ENCODE results near the gene TMEM225. TPM values are rescaled to one million over a fixed set of nuclear protein-coding genes. Genes with fewer than 3 reads are reported as not detected.
"Not testable (repeated sequence)": the region's sequence is repeated elsewhere in the genome, so short reads cannot be mapped to it uniquely, and the experiment has no call there.

The TMEM225 gene
- total RNA-seq, 1 experiment from 2014 or later: not detected

- CTCF ChIA-PET: no interaction called here
- H3K4me1 Mint-ChIP-seq (ENCODE audit: low read depth, unreplicated experiment): no peaks in the 10 kb centered on the region
- H3K27ac Mint-ChIP-seq (ENCODE audit: unreplicated experiment): no peak overlapping the region
- intact Hi-C loops (cut with micrococcal nuclease; ENCODE audit: unreplicated experiment): no loop called here
- H3K36me3 Mint-ChIP-seq (ENCODE audit: insufficient read depth, unreplicated experiment): no peaks in the 10 kb centered on the region
- no peak for DNase-seq
- no peak for TF ChIP-seq CTCF (IDR thresholded peaks at IDR 0.05; ENCODE audit: unreplicated experiment)
- BruUV-seq (replicated peaks): no TSS peak
- no peaks in the 10 kb centered on the region for H3K27me3 Mint-ChIP-seq (ENCODE audit: unreplicated experiment)
- H3K4me3 Mint-ChIP-seq (ENCODE audit: low read depth, unreplicated experiment): no peak overlapping the region
- peaks cover 10% of the 10 kb centered on the region for H3K9me3 Mint-ChIP-seq (ENCODE audit: low read depth, unreplicated experiment)
Measured at GRCh38 chr11:123892031-123892430, 6.6 kb upstream of the TMEM225 start.

GRCh38 chr11:123880912-123881311, 4.6 kb downstream of the TMEM225 start:
- CTCF ChIA-PET: no interaction called here
- H3K4me1 Mint-ChIP-seq (ENCODE audit: low read depth, unreplicated experiment): no peaks in the 10 kb centered on the region
- DNase-seq: no peak
- no peak overlapping the region for H3K27ac Mint-ChIP-seq (ENCODE audit: unreplicated experiment)
- H3K27me3 Mint-ChIP-seq (ENCODE audit: unreplicated experiment): no peaks in the 10 kb centered on the region
- H3K36me3 Mint-ChIP-seq (ENCODE audit: insufficient read depth, unreplicated experiment): no peaks in the 10 kb centered on the region
- intact Hi-C loops (cut with micrococcal nuclease; ENCODE audit: unreplicated experiment): no loop called here
- no TSS peak for BruUV-seq (replicated peaks)
- H3K9me3 Mint-ChIP-seq (ENCODE audit: low read depth, unreplicated experiment): peaks cover 9% of the 10 kb centered on the region
- no peak overlapping the region for H3K4me3 Mint-ChIP-seq (ENCODE audit: low read depth, unreplicated experiment)
- no peak for TF ChIP-seq CTCF (IDR thresholded peaks at IDR 0.05; ENCODE audit: unreplicated experiment)

- H3K27me3 Mint-ChIP-seq (ENCODE audit: unreplicated experiment); H3K36me3 Mint-ChIP-seq (ENCODE audit: insufficient read depth, unreplicated experiment); BruUV-seq (replicated peaks); H3K4me3 Mint-ChIP-seq (ENCODE audit: low read depth, unreplicated experiment); intact Hi-C loops (cut with micrococcal nuclease; ENCODE audit: unreplicated experiment); CTCF ChIA-PET; DNase-seq; H3K27ac Mint-ChIP-seq (ENCODE audit: unreplicated experiment); H3K4me1 Mint-ChIP-seq (ENCODE audit: low read depth, unreplicated experiment): not testable (repeated sequence)
- H3K9me3 Mint-ChIP-seq (ENCODE audit: low read depth, unreplicated experiment): peaks cover 16% of the 10 kb centered on the region
Measured at GRCh38 chr11:123867795-123868194, 17.7 kb downstream of the TMEM225 start.

GRCh38 chr11:123865293-123865692, 20.2 kb downstream of the TMEM225 start:
- H3K4me1 Mint-ChIP-seq (ENCODE audit: low read depth, unreplicated experiment); DNase-seq; intact Hi-C loops (cut with micrococcal nuclease; ENCODE audit: unreplicated experiment); H3K4me3 Mint-ChIP-seq (ENCODE audit: low read depth, unreplicated experiment); BruUV-seq (replicated peaks); H3K36me3 Mint-ChIP-seq (ENCODE audit: insufficient read depth, unreplicated experiment); CTCF ChIA-PET; H3K27me3 Mint-ChIP-seq (ENCODE audit: unreplicated experiment); H3K27ac Mint-ChIP-seq (ENCODE audit: unreplicated experiment): not testable (repeated sequence)
- peaks cover 13% of the 10 kb centered on the region for H3K9me3 Mint-ChIP-seq (ENCODE audit: low read depth, unreplicated experiment)

- Mint-ChIP-seq H3K4me3 (ENCODE audit: low read depth, unreplicated experiment) (no peak overlapping the region), H3K4me1 (ENCODE audit: low read depth, unreplicated experiment) (no peaks in the 10 kb centered on the region), H3K27ac (ENCODE audit: unreplicated experiment) (no peak overlapping the region), H3K9me3 (ENCODE audit: low read depth, unreplicated experiment) (peaks cover 7% of the 10 kb centered on the region), H3K27me3 (ENCODE audit: unreplicated experiment) (no peaks in the 10 kb centered on the region), H3K36me3 (ENCODE audit: insufficient read depth, unreplicated experiment) (no peaks in the 10 kb centered on the region)
- DNase-seq: no peak
- TF ChIP-seq CTCF (IDR thresholded peaks at IDR 0.05; ENCODE audit: unreplicated experiment): no peak
- CTCF ChIA-PET: no interaction called here
- intact Hi-C loops (cut with micrococcal nuclease; ENCODE audit: unreplicated experiment): no loop called here
- no TSS peak for BruUV-seq (replicated peaks)
Measured at GRCh38 chr11:123859731-123860130, 25.7 kb downstream of the TMEM225 start.
